ENCODE data around the gene GALNT13. TPM values are rescaled to one million over a fixed set of nuclear protein-coding genes. Genes with fewer than 3 reads are reported as not detected.

Gene GALNT13
- total and polyA plus RNA-seq, 4 donors = not detected

- 16% methylated on average over 2 of the region's 2 CpGs for WGBS
- H3K9me3 ChIP-seq (ENCODE audit: control insufficient read depth in 4 of 4, low read length in 3 of 4) = no peaks in the 10 kb centered on the region
Observed at GRCh38 chr2:154439156-154439555, 567.4 kb downstream of the GALNT13 start.

GRCh38 chr2:154443919-154444318, 572.2 kb downstream of the GALNT13 start:
- Histone ChIP-seq H3K27ac (ENCODE audit: low read depth in 1 of 2, low read length in 2 of 2) (no peak overlapping the region), H3K9me3 (ENCODE audit: control insufficient read depth in 4 of 4, low read length in 3 of 4) (no peaks in the 10 kb centered on the region), H3K9ac (ENCODE audit: low read depth in 1 of 2, low read length in 2 of 2) (no peak overlapping the region), H3K27me3 (ENCODE audit: control insufficient read depth in 4 of 4, insufficient read depth in 4 of 4, low read length in 3 of 4) (no peaks in the 10 kb centered on the region), H3K36me3 (ENCODE audit: control insufficient read depth in 4 of 4, insufficient read depth in 3 of 4, low read depth in 1 of 4, low read length in 3 of 4) (no peaks in the 10 kb centered on the region), H3K4me1 (ENCODE audit: control insufficient read depth in 4 of 4, insufficient read depth in 4 of 4, low read length in 3 of 4) (peaks cover 0 to 19% (median 14%) of the 10 kb centered on the region in 4 donors), H3K4me3 (ENCODE audit: low read depth in 1 of 3, low read length in 3 of 3) (no peak overlapping the region)
- TF ChIP-seq ATF3 (IDR thresholded peaks at IDR 0.05) = no peak
- TF ChIP-seq CTCF (IDR thresholded peaks at IDR 0.05; ENCODE audit: low read depth, low read length, missing input control) = no peak
- no peak for TF ChIP-seq SP1 (IDR thresholded peaks at IDR 0.05)
- DNase-seq (ENCODE audit: low spot score) = no peak

More at GRCh38 chr2:154439156-154439555, 567.4 kb downstream of the GALNT13 start:
- no peaks in the 10 kb centered on the region for H3K27me3 ChIP-seq (ENCODE audit: control insufficient read depth in 4 of 4, insufficient read depth in 4 of 4, low read length in 3 of 4)
- H3K4me1 ChIP-seq (ENCODE audit: control insufficient read depth in 4 of 4, insufficient read depth in 4 of 4, low read length in 3 of 4) = peaks cover 0 to 6% (median 0%) of the 10 kb centered on the region in 4 donors
- no peaks in the 10 kb centered on the region for H3K36me3 ChIP-seq (ENCODE audit: control insufficient read depth in 4 of 4, insufficient read depth in 3 of 4, low read depth in 1 of 4, low read length in 3 of 4)
- no peak overlapping the region for H3K27ac ChIP-seq (ENCODE audit: low read depth in 1 of 2, low read length in 2 of 2)
- H3K9ac ChIP-seq (ENCODE audit: low read depth in 1 of 2, low read length in 2 of 2) = no peak overlapping the region
- no peak for DNase-seq (ENCODE audit: low spot score)
- no peak overlapping the region for H3K4me3 ChIP-seq (ENCODE audit: low read depth in 1 of 3, low read length in 3 of 3)
- TF ChIP-seq FOXA1 (IDR thresholded peaks at IDR 0.05) (no peak), RXRA (IDR thresholded peaks at IDR 0.05) (no peak), YY1 (IDR thresholded peaks at IDR 0.05) (no peak), HNF4A (conservative IDR thresholded peaks at IDR 0.05) (no peak), RAD21 (IDR thresholded peaks at IDR 0.05) (peak; percentile 84 to 87), CTCF (IDR thresholded peaks at IDR 0.05; ENCODE audit: low read depth, low read length, missing input control) (peak; percentile 63), TAF1 (conservative IDR thresholded peaks at IDR 0.05) (no peak), MAX (IDR thresholded peaks at IDR 0.05) (no peak)

- TF ChIP-seq GABPA (IDR thresholded peaks at IDR 0.05 in 1 of 2, conservative IDR thresholded peaks at IDR 0.05 in 1 of 2) (no peak), EGR1 (IDR thresholded peaks at IDR 0.05; ENCODE audit: low read depth in 2 of 2) (no peak), MAX (IDR thresholded peaks at IDR 0.05) (no peak), RXRA (IDR thresholded peaks at IDR 0.05) (no peak), ZBTB33 (IDR thresholded peaks at IDR 0.05) (no peak), NR2F2 (IDR thresholded peaks at IDR 0.05) (no peak), TAF1 (conservative IDR thresholded peaks at IDR 0.05) (no peak), FOXA2 (IDR thresholded peaks at IDR 0.05) (no peak), YY1 (IDR thresholded peaks at IDR 0.05) (no peak), REST (IDR thresholded peaks at IDR 0.05) (no peak), JUND (IDR thresholded peaks at IDR 0.05) (no peak), SP1 (IDR thresholded peaks at IDR 0.05) (no peak)
- Histone ChIP-seq H3K4me3 (ENCODE audit: low read depth in 1 of 3, low read length in 3 of 3) (no peak overlapping the region), H3K27ac (ENCODE audit: low read depth in 1 of 2, low read length in 2 of 2) (no peak overlapping the region), H3K36me3 (ENCODE audit: control insufficient read depth in 4 of 4, insufficient read depth in 3 of 4, low read depth in 1 of 4, low read length in 3 of 4) (no peaks in the 10 kb centered on the region), H3K4me1 (ENCODE audit: control insufficient read depth in 4 of 4, insufficient read depth in 4 of 4, low read length in 3 of 4) (peaks cover 0 to 24% (median 22%) of the 10 kb centered on the region in 4 donors), H3K9me3 (ENCODE audit: control insufficient read depth in 4 of 4, low read length in 3 of 4) (no peaks in the 10 kb centered on the region), H3K27me3 (ENCODE audit: control insufficient read depth in 4 of 4, insufficient read depth in 4 of 4, low read length in 3 of 4) (no peaks in the 10 kb centered on the region), H3K9ac (ENCODE audit: low read depth in 1 of 2, low read length in 2 of 2) (no peak overlapping the region)
- DNase-seq (ENCODE audit: low spot score) = no peak
- 82% methylated on average over 2 of the region's 2 CpGs for WGBS
Observed at GRCh38 chr2:154446324-154446723, 574.6 kb downstream of the GALNT13 start.

Measured in liver (tissue), 9 donors.